Stimulated activated CD4-positive, alpha-beta T cell treated with anti-CD3 and anti-CD28 coated beads, Interleukin-2, amount 100 ng/mL, for 24 hours (primary cell): Measurements from ENCODE around the gene KCNG1.

Source experiments
- DNase-seq, 2 donors: peaks; one replicate each; pipeline ENCODE4 v3.0.0-alpha.2; 2020

The KCNG1 gene

GRCh38 chr20:51034988-51035656, 12.2 kb upstream of the KCNG1 start:
- DNase-seq = no peak

GRCh38 chr20:51034476-51034875, 11.6 kb upstream of the KCNG1 start:
- no peak for DNase-seq

- DNase-seq = no peak
Observed at GRCh38 chr20:51029963-51030920, 7.3 kb upstream of the KCNG1 start.

GRCh38 chr20:51029556-51029955, 6.6 kb upstream of the KCNG1 start:
- DNase-seq = no peak

GRCh38 chr20:51028616-51029212, 5.8 kb upstream of the KCNG1 start:
- DNase-seq = no peak

- no peak for DNase-seq
Observed at GRCh38 chr20:51027035-51027795, 4.3 kb upstream of the KCNG1 start.

GRCh38 chr20:51026269-51026668, 3.4 kb upstream of the KCNG1 start:
- no peak for DNase-seq

- DNase-seq = no peak
Observed at GRCh38 chr20:51024761-51025160, 1.9 kb upstream of the KCNG1 start.

- no peak for DNase-seq
Observed at GRCh38 chr20:51023617-51024155, 779 bp upstream of the KCNG1 start.

GRCh38 chr20:51022227-51022802, 592 bp downstream of the KCNG1 start:
- no peak for DNase-seq

- no peak for DNase-seq
Observed at GRCh38 chr20:51021067-51022025, 1.6 kb downstream of the KCNG1 start.

GRCh38 chr20:51020657-51021056, 2.2 kb downstream of the KCNG1 start:
- no peak for DNase-seq

- DNase-seq = no peak
Observed at GRCh38 chr20:51019656-51020592, 3.0 kb downstream of the KCNG1 start.

- no peak for DNase-seq
Observed at GRCh38 chr20:51017251-51017650, 5.7 kb downstream of the KCNG1 start.

GRCh38 chr20:51016521-51016920, 6.4 kb downstream of the KCNG1 start:
- DNase-seq = no peak

GRCh38 chr20:51014797-51015722, 7.8 kb downstream of the KCNG1 start:
- peak; percentile 30 to 59 for DNase-seq

GRCh38 chr20:51013577-51014330, 9.2 kb downstream of the KCNG1 start:
- no peak for DNase-seq

GRCh38 chr20:51012357-51012756, 10.6 kb downstream of the KCNG1 start:
- no peak for DNase-seq
